Choroid plexus epithelial cell (primary cell): Measurements from ENCODE around the gene TMPRSS11E.

Experiments used
- DNase-seq: peaks from one replicate; pipeline ENCODE4 v3.0.0-alpha.2; 2010; ENCODE audit warnings: low read depth
- H3K4me3 ChIP-seq: 2 replicates; pipeline ENCODE4 v1.5.1; 2011; ENCODE audit warnings: low read depth, mild to moderate bottlenecking, control low read depth, low read length, moderate library complexity
- CTCF ChIP-seq: conservative IDR thresholded peaks from 2 replicates; pipeline ENCODE4 v1.5.1; 2011; ENCODE audit warnings: low read depth, mild to moderate bottlenecking, control low read depth, inconsistent platforms, low read length, moderate library complexity

Gene TMPRSS11E

GRCh38 chr4:68433582-68433981 is 13.7 kb upstream of the TMPRSS11E start:
- H3K4me3 ChIP-seq, result no peak overlapping the region
- DNase-seq, result no peak
- no peak for TF ChIP-seq CTCF

- no peak for DNase-seq
- H3K4me3 ChIP-seq, result no peak overlapping the region
- no peak for TF ChIP-seq CTCF
These were observed 13.0 kb upstream of the TMPRSS11E start for GRCh38 chr4:68434277-68434676.

- DNase-seq, result no peak
- TF ChIP-seq CTCF, result no peak
These were observed 12.4 kb upstream of the TMPRSS11E start for GRCh38 chr4:68434836-68435235.

GRCh38 chr4:68445111-68445510 is 2.2 kb upstream of the TMPRSS11E start:
- H3K4me3 ChIP-seq, result no peak overlapping the region
- no peak for DNase-seq
- no peak for TF ChIP-seq CTCF

More at GRCh38 chr4:68434836-68435235, 12.4 kb upstream of the TMPRSS11E start:
- no peak overlapping the region for H3K4me3 ChIP-seq

- DNase-seq, result no peak
These were observed 4.3 kb downstream of the TMPRSS11E start for GRCh38 chr4:68451246-68452211.

GRCh38 chr4:68460085-68460484 is 12.8 kb downstream of the TMPRSS11E start:
- no peak overlapping the region for H3K4me3 ChIP-seq
- no peak for DNase-seq
- TF ChIP-seq CTCF, result no peak

More at GRCh38 chr4:68451246-68452211, 4.3 kb downstream of the TMPRSS11E start:
- no peak overlapping the region for H3K4me3 ChIP-seq
- TF ChIP-seq CTCF, result no peak

- no peak for TF ChIP-seq CTCF
- DNase-seq, result no peak
- no peak overlapping the region for H3K4me3 ChIP-seq
These were observed 14.5 kb downstream of the TMPRSS11E start for GRCh38 chr4:68461790-68462189.
